ENCODE data around the gene GATB.

GATB gene

GRCh38 chr4:151760712-151761661, at the start of gene GATB:
Gene GATB, minus strand, starts transcription at chr4:151761007. Its CDS starts 25 bp downstream, at chr4:151760982.
- peak; percentile 94 for DNase-seq

GRCh38 chr4:151810476-151810875, 49.7 kb upstream of the GATB start:
- no peak for DNase-seq

- no peak for DNase-seq
Measured at GRCh38 chr4:151809716-151810115, 48.9 kb upstream of the GATB start.

GRCh38 chr4:151808542-151808941, 47.7 kb upstream of the GATB start:
- no peak for DNase-seq

- peak; percentile 12 for DNase-seq
Measured at GRCh38 chr4:151808120-151808529, 47.3 kb upstream of the GATB start.

- DNase-seq, result no peak
Measured at GRCh38 chr4:151807220-151807619, 46.4 kb upstream of the GATB start.

GRCh38 chr4:151806511-151806927, 45.7 kb upstream of the GATB start:
- DNase-seq, result no peak

GRCh38 chr4:151804821-151805220, 44.0 kb upstream of the GATB start:
- no peak for DNase-seq

- no peak for DNase-seq
Measured at GRCh38 chr4:151804086-151804630, 43.4 kb upstream of the GATB start.

GRCh38 chr4:151803246-151803645, 42.4 kb upstream of the GATB start:
- no peak for DNase-seq

- no peak for DNase-seq
Measured at GRCh38 chr4:151801547-151802516, 41.0 kb upstream of the GATB start.

- DNase-seq, result no peak
Measured at GRCh38 chr4:151799417-151800012, 38.7 kb upstream of the GATB start.

GRCh38 chr4:151798678-151799416, 38.0 kb upstream of the GATB start:
- no peak for DNase-seq

- no peak for DNase-seq
Measured at GRCh38 chr4:151797853-151798252, 37.0 kb upstream of the GATB start.

GRCh38 chr4:151797131-151797530, 36.3 kb upstream of the GATB start:
- DNase-seq, result no peak

- DNase-seq, result no peak
Measured at GRCh38 chr4:151796106-151796505, 35.3 kb upstream of the GATB start.

- DNase-seq, result no peak
Measured at GRCh38 chr4:151792995-151793394, 32.2 kb upstream of the GATB start.

GRCh38 chr4:151792530-151792929, 31.7 kb upstream of the GATB start:
- no peak for DNase-seq

GRCh38 chr4:151788021-151788420, 27.2 kb upstream of the GATB start:
- no peak for DNase-seq

- no peak for DNase-seq
Measured at GRCh38 chr4:151786158-151786495, 25.3 kb upstream of the GATB start.

- no peak for DNase-seq
Measured at GRCh38 chr4:151785484-151786157, 24.8 kb upstream of the GATB start.

GRCh38 chr4:151784706-151785105, 23.9 kb upstream of the GATB start:
- no peak for DNase-seq
